ENCODE measurements around the gene MDM2. TPM values are rescaled to one million over a fixed set of nuclear protein-coding genes. Genes with fewer than 3 reads are reported as not detected.

MDM2 gene
- total RNA-seq, 1 experiment from 2014 or later: 159 TPM

GRCh38 chr12:68823696-68824095, 15.7 kb downstream of the MDM2 start:
- Histone ChIP-seq H2BK5ac (ENCODE audit: insufficient read length, low read length) (no peak overlapping the region), H2BK15ac (ENCODE audit: low read depth, low read length) (no peak overlapping the region), H4K5ac (ENCODE audit: insufficient read length, low read depth, low read length) (no peak overlapping the region), H4K91ac (ENCODE audit: insufficient read length, low read depth, low read length) (no peak overlapping the region), H3K4me1 (ENCODE audit: insufficient read depth, low read length) (no peaks in the 10 kb centered on the region), H3K23ac (ENCODE audit: insufficient read length, low read depth, low read length) (no peak overlapping the region), H2AFZ (ENCODE audit: low read length) (no peak overlapping the region), H3T11ph (ENCODE audit: low read length) (no peak overlapping the region), H2BK120ac (ENCODE audit: low read depth, low read length, poor library complexity, severe bottlenecking) (no peak overlapping the region), H2BK20ac (ENCODE audit: low read depth, low read length, poor library complexity, severe bottlenecking) (no peak overlapping the region), H3K4me2 (ENCODE audit: insufficient read depth, insufficient read length, low read length) (no peak overlapping the region), H2AK5ac (ENCODE audit: insufficient read length, low read length) (no peak overlapping the region), H3K79me2 (ENCODE audit: insufficient read depth, low read length) (no peaks in the 10 kb centered on the region), H3K27ac (ENCODE audit: insufficient read length, low read depth, low read length) (no peak overlapping the region), H3K9ac (ENCODE audit: extremely low read depth, insufficient read length, low read length) (no peak overlapping the region), H3K14ac (ENCODE audit: insufficient read depth, low read length) (no peak overlapping the region), H2BK12ac (ENCODE audit: insufficient read length, low read depth, low read length) (no peak overlapping the region), H3K18ac (ENCODE audit: insufficient read length, low read depth, low read length) (no peak overlapping the region), H3K27me3 (ENCODE audit: insufficient read depth, low read length) (no peaks in the 10 kb centered on the region), H3K56ac (ENCODE audit: insufficient read length, low read depth, low read length) (no peak overlapping the region), H3K4ac (ENCODE audit: low read depth, low read length) (no peak overlapping the region), H3K79me1 (ENCODE audit: insufficient read depth, low read depth, low read length, poor library complexity, severe bottlenecking) (no peaks in the 10 kb centered on the region), H3K9me3 (ENCODE audit: control insufficient read depth, low read depth, low read length) (no peaks in the 10 kb centered on the region), H3K23me2 (ENCODE audit: insufficient read length, low read depth, low read length, poor library complexity, severe bottlenecking) (no peaks in the 10 kb centered on the region), H4K20me1 (ENCODE audit: control insufficient read depth, insufficient read depth, insufficient read length) (no peaks in the 10 kb centered on the region), H4K8ac (replicated peaks; ENCODE audit: insufficient read length, low read depth, low read length) (no peak overlapping the region)
- Mint-ChIP-seq H3K36me3 (ENCODE audit: insufficient read depth in 1 of 3, low read depth in 3 of 3) (peaks cover 25 to 93% (median 79%) of the 10 kb centered on the region in 3 experiments; a peak in 6 of 7 replicates), H3K27me3 (ENCODE audit: low read depth) (no peaks in the 10 kb centered on the region), H3K4me3 (no peak overlapping the region), H3K9me3 (no peaks in the 10 kb centered on the region), H3K27ac (no peak overlapping the region), H3K4me1 (no peaks in the 10 kb centered on the region)
- WGBS (ENCODE audit: extremely low coverage, insufficient read length, low lambda C conversion rate): no CpG with 5 or more reads among the region's 3 CpGs
- TF ChIP-seq CTCF (conservative IDR thresholded peaks at IDR 0.05): no peak
- DNase-seq: no peak
